ENCODE results near the gene MSI2. TPM values are rescaled to one million over a fixed set of nuclear protein-coding genes. Genes with fewer than 3 reads are reported as not detected.

MSI2 gene
- total RNA-seq, 1 donor from 2014 or later = 67.9 TPM

DNA sequence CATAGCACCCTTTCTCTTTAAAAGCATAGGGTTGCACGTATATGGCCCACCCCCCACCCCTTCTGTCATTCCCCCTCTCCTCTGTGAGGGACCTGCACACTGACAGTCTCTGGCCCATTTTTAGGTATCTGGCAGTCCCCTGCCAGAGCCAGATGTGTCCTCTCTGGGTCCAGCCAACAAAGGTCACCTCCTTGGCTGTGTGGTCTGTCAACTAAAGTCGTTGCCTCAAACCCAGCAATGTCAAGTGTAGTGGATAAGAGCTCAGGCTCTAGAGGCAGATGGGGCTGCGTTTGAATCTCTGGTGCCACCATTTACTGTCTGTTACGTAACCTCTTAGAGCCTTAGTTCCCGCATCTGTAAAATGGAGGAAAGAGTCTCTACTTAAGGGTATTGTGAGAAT is 211.5 kb downstream of the MSI2 start:
- H3K4me3 Mint-ChIP-seq (ENCODE audit: unreplicated experiment) = no peak overlapping the region
- Histone ChIP-seq H3K79me2 (ENCODE audit: insufficient read depth, low read length) (no peaks in the 10 kb centered on the region), H3K36me3 (ENCODE audit: insufficient read depth, low read length) (no peaks in the 10 kb centered on the region), H2AFZ (ENCODE audit: low read depth, low read length) (no peak overlapping the region), H3K27ac (ENCODE audit: low read depth, low read length) (no peak overlapping the region), H3K4me1 (ENCODE audit: insufficient read depth, low read length) (peaks cover 22% of the 10 kb centered on the region), H3K9ac (ENCODE audit: low read length) (no peak overlapping the region), H3K27me3 (ENCODE audit: insufficient read depth, low read length) (no peaks in the 10 kb centered on the region), H3K4me3 (ENCODE audit: insufficient read depth, low read depth, low read length) (no peak overlapping the region), H4K20me1 (ENCODE audit: insufficient read depth, low read length) (no peaks in the 10 kb centered on the region), H3K4me2 (ENCODE audit: low read length) (no peak overlapping the region), H3K9me3 (ENCODE audit: insufficient read depth, low read depth, low read length) (no peaks in the 10 kb centered on the region)
- no peaks in the 10 kb centered on the region for H3K27me3 Mint-ChIP-seq (ENCODE audit: low read depth, unreplicated experiment)
- H3K4me1 Mint-ChIP-seq (ENCODE audit: low read depth, unreplicated experiment) = peaks cover 22% of the 10 kb centered on the region
- DNase-seq (ENCODE audit: low read depth) (no peak), FAIRE-seq (no peak)
- peaks cover 3% of the 10 kb centered on the region for H3K36me3 Mint-ChIP-seq (ENCODE audit: low read depth, unreplicated experiment)
- no peaks in the 10 kb centered on the region for H3K9me3 Mint-ChIP-seq (ENCODE audit: unreplicated experiment)
- H3K27ac Mint-ChIP-seq (ENCODE audit: unreplicated experiment) = no peak overlapping the region
- TF ChIP-seq EZH2 (IDR thresholded peaks at IDR 0.05; ENCODE audit: insufficient read depth, low read length) = no peak
- TF ChIP-seq, protein P1, sequence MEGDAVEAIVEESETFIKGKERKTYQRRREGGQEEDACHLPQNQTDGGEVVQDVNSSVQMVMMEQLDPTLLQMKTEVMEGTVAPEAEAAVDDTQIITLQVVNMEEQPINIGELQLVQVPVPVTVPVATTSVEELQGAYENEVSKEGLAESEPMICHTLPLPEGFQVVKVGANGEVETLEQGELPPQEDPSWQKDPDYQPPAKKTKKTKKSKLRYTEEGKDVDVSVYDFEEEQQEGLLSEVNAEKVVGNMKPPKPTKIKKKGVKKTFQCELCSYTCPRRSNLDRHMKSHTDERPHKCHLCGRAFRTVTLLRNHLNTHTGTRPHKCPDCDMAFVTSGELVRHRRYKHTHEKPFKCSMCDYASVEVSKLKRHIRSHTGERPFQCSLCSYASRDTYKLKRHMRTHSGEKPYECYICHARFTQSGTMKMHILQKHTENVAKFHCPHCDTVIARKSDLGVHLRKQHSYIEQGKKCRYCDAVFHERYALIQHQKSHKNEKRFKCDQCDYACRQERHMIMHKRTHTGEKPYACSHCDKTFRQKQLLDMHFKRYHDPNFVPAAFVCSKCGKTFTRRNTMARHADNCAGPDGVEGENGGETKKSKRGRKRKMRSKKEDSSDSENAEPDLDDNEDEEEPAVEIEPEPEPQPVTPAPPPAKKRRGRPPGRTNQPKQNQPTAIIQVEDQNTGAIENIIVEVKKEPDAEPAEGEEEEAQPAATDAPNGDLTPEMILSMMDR (IDR thresholded peaks at IDR 0.05; ENCODE audit: insufficient read depth, low read depth, low read length) = no peak

DNA sequence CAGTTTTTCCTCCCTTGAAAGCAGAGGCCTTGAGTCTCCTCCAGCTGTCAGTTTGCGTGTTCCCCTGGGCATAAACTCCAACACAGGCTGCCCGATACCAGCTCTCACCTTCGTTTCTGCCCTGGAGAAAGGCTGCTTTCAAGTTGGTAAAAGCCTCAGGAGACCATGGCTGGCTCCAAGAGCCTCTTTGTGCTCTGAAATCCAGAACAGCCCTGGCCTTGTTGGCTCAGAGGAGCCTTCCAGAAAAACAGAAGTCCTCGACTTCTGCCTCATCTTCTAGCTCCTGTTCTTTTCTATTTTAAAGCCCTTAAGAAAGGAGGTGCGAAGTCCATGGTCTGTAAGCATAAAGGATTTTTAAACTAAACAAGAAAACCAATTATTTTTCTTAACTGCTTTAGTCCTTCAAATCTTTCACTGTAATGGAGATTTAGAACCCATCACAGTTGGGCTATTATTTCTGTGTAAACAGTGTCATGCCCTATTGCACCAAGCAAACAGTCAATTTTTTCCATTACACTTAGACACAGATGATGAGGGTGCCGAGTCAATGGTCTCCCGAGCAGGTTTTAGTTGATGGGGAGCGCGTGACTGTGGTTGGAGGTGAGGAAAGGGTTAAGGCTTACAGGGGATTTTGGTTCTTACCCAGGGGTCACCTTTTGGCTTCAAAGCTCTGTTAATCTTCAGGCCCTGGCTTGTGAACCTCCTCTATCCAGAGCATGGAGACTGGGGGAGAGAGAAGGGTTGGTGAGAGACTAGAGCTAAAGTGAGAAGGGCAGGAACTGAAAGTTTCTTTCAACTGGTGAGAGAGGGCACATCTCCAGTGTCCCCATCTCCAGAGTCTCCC is 212.8 kb downstream of the MSI2 start:
- Histone ChIP-seq H3K27me3 (ENCODE audit: insufficient read depth, low read length) (no peaks in the 10 kb centered on the region), H3K9ac (ENCODE audit: low read length) (no peak overlapping the region), H3K79me2 (ENCODE audit: insufficient read depth, low read length) (no peaks in the 10 kb centered on the region), H3K4me2 (ENCODE audit: low read length) (no peak overlapping the region), H3K9me3 (ENCODE audit: insufficient read depth, low read depth, low read length) (no peaks in the 10 kb centered on the region), H4K20me1 (ENCODE audit: insufficient read depth, low read length) (peaks cover 3% of the 10 kb centered on the region), H2AFZ (ENCODE audit: low read depth, low read length) (no peak overlapping the region), H3K4me3 (ENCODE audit: insufficient read depth, low read depth, low read length) (no peak overlapping the region), H3K36me3 (ENCODE audit: insufficient read depth, low read length) (no peaks in the 10 kb centered on the region), H3K27ac (ENCODE audit: low read depth, low read length) (no peak overlapping the region), H3K4me1 (ENCODE audit: insufficient read depth, low read length) (peaks cover 24% of the 10 kb centered on the region)
- FAIRE-seq (no peak), DNase-seq (ENCODE audit: low read depth) (no peak)
- Mint-ChIP-seq H3K4me3 (ENCODE audit: unreplicated experiment) (no peak overlapping the region), H3K4me1 (ENCODE audit: low read depth, unreplicated experiment) (peaks cover 24% of the 10 kb centered on the region), H3K9me3 (ENCODE audit: unreplicated experiment) (no peaks in the 10 kb centered on the region), H3K27ac (ENCODE audit: unreplicated experiment) (no peak overlapping the region), H3K27me3 (ENCODE audit: low read depth, unreplicated experiment) (no peaks in the 10 kb centered on the region), H3K36me3 (ENCODE audit: low read depth, unreplicated experiment) (no peaks in the 10 kb centered on the region)
- TF ChIP-seq, protein P1 (IDR thresholded peaks at IDR 0.05; ENCODE audit: insufficient read depth, low read depth, low read length) = no peak
- no peak for TF ChIP-seq EZH2 (IDR thresholded peaks at IDR 0.05; ENCODE audit: insufficient read depth, low read length)

GRCh38 chr17:57470906-57471305 is 214.6 kb downstream of the MSI2 start:
- H3K27ac Mint-ChIP-seq (ENCODE audit: unreplicated experiment) = no peak overlapping the region
- H3K36me3 ChIP-seq (ENCODE audit: insufficient read depth, low read length) = no peaks in the 10 kb centered on the region
- no peaks in the 10 kb centered on the region for H3K9me3 ChIP-seq (ENCODE audit: insufficient read depth, low read depth, low read length)
- H3K9ac ChIP-seq (ENCODE audit: low read length) = no peak overlapping the region
- H4K20me1 ChIP-seq (ENCODE audit: insufficient read depth, low read length) = peaks cover 3% of the 10 kb centered on the region
- H3K27ac ChIP-seq (ENCODE audit: low read depth, low read length) = no peak overlapping the region
- FAIRE-seq (no peak), DNase-seq (ENCODE audit: low read depth) (no peak)
- no peak overlapping the region for H3K4me3 ChIP-seq (ENCODE audit: insufficient read depth, low read depth, low read length)
- H3K4me1 ChIP-seq (ENCODE audit: insufficient read depth, low read length) = peaks cover 28% of the 10 kb centered on the region
- no peaks in the 10 kb centered on the region for H3K79me2 ChIP-seq (ENCODE audit: insufficient read depth, low read length)
- H3K27me3 ChIP-seq (ENCODE audit: insufficient read depth, low read length) = no peaks in the 10 kb centered on the region
- TF ChIP-seq EZH2 (IDR thresholded peaks at IDR 0.05; ENCODE audit: insufficient read depth, low read length) = no peak
- TF ChIP-seq, protein P1 (IDR thresholded peaks at IDR 0.05; ENCODE audit: insufficient read depth, low read depth, low read length) = no peak
- H3K4me1 Mint-ChIP-seq (ENCODE audit: low read depth, unreplicated experiment) = peaks cover 35% of the 10 kb centered on the region
- H3K36me3 Mint-ChIP-seq (ENCODE audit: low read depth, unreplicated experiment) = no peaks in the 10 kb centered on the region
- no peaks in the 10 kb centered on the region for H3K27me3 Mint-ChIP-seq (ENCODE audit: low read depth, unreplicated experiment)
- no peak overlapping the region for H3K4me2 ChIP-seq (ENCODE audit: low read length)
- H3K4me3 Mint-ChIP-seq (ENCODE audit: unreplicated experiment) = no peak overlapping the region
- H3K9me3 Mint-ChIP-seq (ENCODE audit: unreplicated experiment) = no peaks in the 10 kb centered on the region
- no peak overlapping the region for H2AFZ ChIP-seq (ENCODE audit: low read depth, low read length)
